Hepatocyte (in vitro differentiated cells): Measurements from ENCODE around the gene CDK5. TPM values are rescaled to one million over a fixed set of nuclear protein-coding genes. Genes with fewer than 3 reads are reported as not detected.

Experiments
- DNase-seq: peaks from one replicate; pipeline ENCODE4 v3.0.0-alpha.2; 2016; ENCODE audit warnings: low spot score
- H2AFZ ChIP-seq: fragments of 200-600 bp; sonication (generic); 2 replicates; pipeline ENCODE4 v1.6.0; 2016; ENCODE audit warnings: antibody characterized with exemption, mild to moderate bottlenecking
- H3K27ac ChIP-seq: fragments of 200-600 bp; sonication (generic); 2 replicates; pipeline ENCODE4 v1.5.1; 2016; ENCODE audit warnings: mild to moderate bottlenecking
- H3K27me3 ChIP-seq: fragments of 200-600 bp; sonication (generic); 2 replicates; pipeline ENCODE4 v1.6.1; 2016
- H3K36me3 ChIP-seq: fragments of 200-600 bp; sonication (generic); replicated peaks from 2 replicates; pipeline ENCODE4 v1.5.1; 2016; ENCODE audit warnings: low read depth; ENCODE audit not compliant: insufficient read depth
- H3K4me1 ChIP-seq: fragments of 200-600 bp; sonication (generic); 2 replicates; pipeline ENCODE4 v1.5.1; 2016; ENCODE audit warnings: mild to moderate bottlenecking, moderate library complexity; ENCODE audit not compliant: insufficient read depth
- H3K4me2 ChIP-seq: fragments of 200-600 bp; sonication (generic); 2 replicates; pipeline ENCODE4 v1.6.0; 2016
- H3K4me3 ChIP-seq: fragments of 200-600 bp; sonication (generic); 2 replicates; pipeline ENCODE4 v1.5.1; 2016; ENCODE audit warnings: mild to moderate bottlenecking
- H3K79me2 ChIP-seq: fragments of 200-600 bp; sonication (generic); 2 replicates; pipeline ENCODE4 v1.6.0; 2017; ENCODE audit warnings: mild to moderate bottlenecking
- H3K9me2 ChIP-seq: fragments of 200-600 bp; sonication (generic); replicated peaks from 2 replicates; pipeline ENCODE4 v1.6.0; 2017; ENCODE audit warnings: mild to moderate bottlenecking; ENCODE audit not compliant: insufficient read depth
- H3K9me3 ChIP-seq: fragments of 200-600 bp; sonication (generic); 2 replicates; pipeline ENCODE4 v1.5.1; 2016; ENCODE audit warnings: low read depth, mild to moderate bottlenecking
- H4K20me1 ChIP-seq: fragments of 200-600 bp; sonication (generic); 2 replicates; pipeline ENCODE4 v1.6.0; 2016; ENCODE audit warnings: mild to moderate bottlenecking; ENCODE audit not compliant: insufficient read depth, poor library complexity, severe bottlenecking
- EZH2 ChIP-seq: fragments of 200-600 bp; sonication (generic); IDR thresholded peaks from 2 replicates; pipeline ENCODE4 v1.6.1; 2016; ENCODE audit warnings: antibody characterized with exemption, mild to moderate bottlenecking, borderline replicate concordance
- EZH2phosphoT487 ChIP-seq: fragments of 200-600 bp; sonication (generic); IDR thresholded peaks from one replicate; pipeline ENCODE4 v1.6.1; 2018; ENCODE audit warnings: antibody characterized with exemption, mild to moderate bottlenecking, low read depth, moderate library complexity; ENCODE audit not compliant: unreplicated experiment, severe bottlenecking
- WGBS: methylation state at CpG from one replicate; pipeline ENCODE4 v1.1.6; 2016; ENCODE audit warnings: low lambda C conversion rate; ENCODE audit errors: missing lambda C conversion rate; 5-methylcytosine and 5-hydroxymethylcytosine counted together
- polyA plus RNA-seq: library from polyadenylated mRNA; unstranded; fragments of >200 nt; fragmentation: Nextera tagmentation; extraction: Ambion mirVana; gene quantifications from 2 replicates; pipeline ENCODE4 v1.2.1, GENCODE V29; 2016
- total RNA-seq: library from RNA; depleted of rRNA; stranded (reverse); fragments of >200 nt; gene quantifications from 2 replicates; pipeline ENCODE4 v1.2.3, GENCODE V29; 2014
- TF ChIP-seq, protein P1 (sequence below): fragments of 200-600 bp; sonication (generic); IDR thresholded peaks from 2 replicates; pipeline ENCODE4 v1.5.1; 2016; ENCODE audit warnings: antibody characterized with exemption, mild to moderate bottlenecking; ENCODE audit not compliant: poor library complexity

The CDK5 gene
- total and polyA plus RNA-seq, 2 experiments from 2014 or later = 17.4 to 29.4 TPM

DNA sequence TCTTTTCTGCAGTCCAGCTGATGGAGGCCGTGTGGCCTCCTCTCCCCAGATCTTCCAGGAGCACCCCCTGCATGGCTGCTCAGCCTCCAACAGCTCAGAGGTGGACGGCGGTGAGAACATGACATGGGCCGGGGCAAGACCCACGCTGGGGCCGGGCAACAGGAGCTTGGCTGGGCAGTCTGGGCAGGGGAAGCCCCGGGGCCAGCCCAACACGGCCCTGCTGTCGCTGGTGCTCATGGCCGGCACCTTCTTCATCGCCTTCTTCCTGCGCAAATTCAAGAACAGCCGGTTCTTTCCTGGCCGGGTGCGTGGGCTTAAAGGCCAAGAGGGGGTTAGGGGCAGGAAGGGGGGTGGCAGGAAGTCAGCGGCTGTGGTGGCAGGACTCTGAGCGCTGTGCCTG lies 16.3 kb upstream of the CDK5 start:
- Histone ChIP-seq H2AFZ (no peak overlapping the region), H3K9me3 (no peaks in the 10 kb centered on the region), H3K9me2 (no peaks in the 10 kb centered on the region), H3K4me3 (no peak overlapping the region), H3K27ac (no peak overlapping the region), H3K79me2 (peaks cover 6% of the 10 kb centered on the region), H3K36me3 (no peaks in the 10 kb centered on the region), H3K4me2 (no peak overlapping the region), H3K4me1 (peaks cover 14% of the 10 kb centered on the region), H4K20me1 (no peaks in the 10 kb centered on the region), H3K27me3 (no peaks in the 10 kb centered on the region)
- no peak for TF ChIP-seq EZH2
- TF ChIP-seq EZH2phosphoT487 = no peak
- TF ChIP-seq, protein P1, sequence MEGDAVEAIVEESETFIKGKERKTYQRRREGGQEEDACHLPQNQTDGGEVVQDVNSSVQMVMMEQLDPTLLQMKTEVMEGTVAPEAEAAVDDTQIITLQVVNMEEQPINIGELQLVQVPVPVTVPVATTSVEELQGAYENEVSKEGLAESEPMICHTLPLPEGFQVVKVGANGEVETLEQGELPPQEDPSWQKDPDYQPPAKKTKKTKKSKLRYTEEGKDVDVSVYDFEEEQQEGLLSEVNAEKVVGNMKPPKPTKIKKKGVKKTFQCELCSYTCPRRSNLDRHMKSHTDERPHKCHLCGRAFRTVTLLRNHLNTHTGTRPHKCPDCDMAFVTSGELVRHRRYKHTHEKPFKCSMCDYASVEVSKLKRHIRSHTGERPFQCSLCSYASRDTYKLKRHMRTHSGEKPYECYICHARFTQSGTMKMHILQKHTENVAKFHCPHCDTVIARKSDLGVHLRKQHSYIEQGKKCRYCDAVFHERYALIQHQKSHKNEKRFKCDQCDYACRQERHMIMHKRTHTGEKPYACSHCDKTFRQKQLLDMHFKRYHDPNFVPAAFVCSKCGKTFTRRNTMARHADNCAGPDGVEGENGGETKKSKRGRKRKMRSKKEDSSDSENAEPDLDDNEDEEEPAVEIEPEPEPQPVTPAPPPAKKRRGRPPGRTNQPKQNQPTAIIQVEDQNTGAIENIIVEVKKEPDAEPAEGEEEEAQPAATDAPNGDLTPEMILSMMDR = no peak
- no peak for DNase-seq
- 94% methylated on average over 17 of the region's 17 CpGs for whole genome bisulfite sequencing

DNA sequence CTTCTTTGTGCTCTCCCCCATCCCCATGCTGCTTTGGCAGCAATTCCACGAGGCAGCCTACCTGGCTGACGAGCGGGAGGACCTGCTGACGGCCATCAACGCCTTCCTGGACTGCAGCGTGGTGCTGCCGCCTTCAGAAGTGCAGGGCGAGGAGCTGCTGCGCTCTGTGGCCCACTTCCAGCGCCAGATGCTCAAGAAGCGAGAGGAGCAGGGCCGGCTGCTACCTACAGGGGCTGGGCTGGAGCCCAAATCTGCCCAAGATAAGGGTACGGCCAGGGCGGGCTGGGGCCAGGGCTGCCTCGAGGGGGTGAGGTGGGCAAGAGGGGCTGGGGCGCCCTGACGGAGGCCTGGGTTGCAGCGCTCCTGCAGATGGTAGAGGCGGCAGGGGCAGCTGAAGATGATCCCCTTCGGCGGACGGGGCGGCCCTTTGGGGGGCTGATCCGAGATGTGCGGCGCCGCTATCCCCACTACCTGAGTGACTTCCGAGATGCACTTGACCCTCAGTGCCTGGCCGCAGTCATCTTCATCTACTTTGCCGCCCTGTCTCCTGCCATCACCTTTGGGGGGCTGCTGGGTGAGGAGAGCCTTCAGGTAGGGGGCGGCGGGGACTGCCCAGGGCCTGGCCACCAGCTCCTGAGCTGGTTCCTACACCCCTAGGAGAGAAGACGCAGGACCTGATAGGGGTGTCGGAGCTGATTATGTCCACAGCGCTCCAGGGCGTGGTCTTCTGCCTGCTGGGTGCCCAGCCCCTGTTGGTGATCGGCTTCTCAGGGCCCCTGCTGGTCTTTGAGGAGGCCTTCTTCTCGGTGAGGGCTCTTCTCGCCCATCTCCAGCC lies 13.6 kb upstream of the CDK5 start:
- Histone ChIP-seq H3K79me2 (peaks cover 4% of the 10 kb centered on the region), H3K27me3 (no peaks in the 10 kb centered on the region), H4K20me1 (peaks cover 2% of the 10 kb centered on the region), H3K36me3 (no peaks in the 10 kb centered on the region), H3K27ac (no peak overlapping the region), H3K4me2 (no peak overlapping the region), H3K9me3 (no peaks in the 10 kb centered on the region), H3K4me3 (no peak overlapping the region), H3K4me1 (no peaks in the 10 kb centered on the region), H2AFZ (no peak overlapping the region), H3K9me2 (no peaks in the 10 kb centered on the region)
- WGBS = 96% methylated on average over 26 of the region's 39 CpGs
- no peak for DNase-seq
- TF ChIP-seq EZH2 (no peak), EZH2phosphoT487 (no peak)
- TF ChIP-seq, protein P1 = no peak

DNA sequence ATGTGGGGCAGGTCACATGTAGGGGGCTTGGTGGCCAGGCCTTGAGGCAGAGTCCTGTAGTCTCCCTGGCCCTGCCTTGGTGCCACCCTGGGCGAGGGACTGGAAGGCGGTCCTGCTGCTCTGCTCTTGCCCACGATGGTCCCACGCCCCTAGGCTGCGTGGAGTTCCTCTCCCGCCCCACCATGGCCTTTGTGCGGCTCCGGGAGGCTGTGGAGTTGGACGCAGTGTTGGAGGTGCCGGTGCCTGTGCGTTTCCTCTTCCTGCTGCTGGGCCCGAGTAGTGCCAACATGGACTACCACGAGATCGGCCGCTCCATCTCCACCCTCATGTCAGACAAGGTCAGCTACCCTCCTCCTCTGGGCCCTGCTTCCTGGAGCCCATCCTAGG lies 12.9 kb upstream of the CDK5 start:
- H3K36me3 ChIP-seq = no peaks in the 10 kb centered on the region
- DNase-seq = no peak
- H3K4me1 ChIP-seq = no peaks in the 10 kb centered on the region
- no peak overlapping the region for H3K4me3 ChIP-seq
- no peaks in the 10 kb centered on the region for H3K27me3 ChIP-seq
- no peaks in the 10 kb centered on the region for H3K9me2 ChIP-seq
- H4K20me1 ChIP-seq = peaks cover 2% of the 10 kb centered on the region
- TF ChIP-seq, protein P1 = no peak
- TF ChIP-seq EZH2phosphoT487 (no peak), EZH2 (no peak)
- no peak overlapping the region for H3K4me2 ChIP-seq
- H3K27ac ChIP-seq = no peak overlapping the region
- peaks cover 4% of the 10 kb centered on the region for H3K79me2 ChIP-seq
- 94% methylated on average over 15 of the region's 15 CpGs for WGBS
- H3K9me3 ChIP-seq = no peaks in the 10 kb centered on the region
- H2AFZ ChIP-seq = no peak overlapping the region
